ENCODE measurements around the gene KCNMA1. TPM values are rescaled to one million over a fixed set of nuclear protein-coding genes. Genes with fewer than 3 reads are reported as not detected.

The KCNMA1 gene
- total RNA-seq, 2 donors from 2014 or later, result 23.2 to 44.5 TPM

DNA sequence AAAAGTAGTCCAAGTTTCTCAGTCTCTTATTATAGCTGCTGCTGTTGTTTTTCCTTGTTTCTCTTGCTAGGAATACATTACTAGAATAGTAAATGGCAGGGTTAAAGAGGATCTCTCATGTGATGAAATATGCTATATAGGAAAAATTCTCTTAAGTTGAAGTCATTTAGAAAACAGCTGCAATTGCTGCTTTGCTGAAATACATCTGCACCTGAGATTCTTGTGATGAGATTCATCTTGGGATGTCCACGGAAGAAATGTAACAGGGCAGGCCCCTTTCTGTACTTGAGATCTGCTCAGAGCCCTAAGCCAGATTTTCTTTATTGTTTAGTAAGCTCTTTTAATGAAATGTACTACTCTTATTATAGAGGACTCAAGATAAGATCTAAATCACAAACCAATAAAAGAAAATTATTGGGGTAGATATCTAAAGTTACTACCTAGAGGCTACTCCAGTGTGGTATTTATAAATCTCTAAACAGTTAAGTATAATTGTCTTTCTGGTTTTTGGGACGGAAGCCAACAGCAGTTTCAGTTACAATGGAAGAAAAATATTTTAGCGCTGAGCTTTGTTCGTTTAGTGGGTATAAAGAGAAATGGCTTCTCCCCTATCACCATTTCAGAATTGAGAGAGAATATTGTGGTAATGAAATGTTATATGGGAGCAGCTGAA lies 701.5 kb downstream of the KCNMA1 start:
- Histone ChIP-seq H3K27me3 (no peaks in the 10 kb centered on the region), H3K4me3 (no peak overlapping the region), H3K27ac (no peak overlapping the region), H3K4me1 (no peaks in the 10 kb centered on the region), H3K36me3 (no peaks in the 10 kb centered on the region), H3K9me3 (no peaks in the 10 kb centered on the region), H3K9ac (ENCODE audit: low read depth in 2 of 2, low read length in 2 of 2) (no peak overlapping the region)
- TF ChIP-seq, protein P1, sequence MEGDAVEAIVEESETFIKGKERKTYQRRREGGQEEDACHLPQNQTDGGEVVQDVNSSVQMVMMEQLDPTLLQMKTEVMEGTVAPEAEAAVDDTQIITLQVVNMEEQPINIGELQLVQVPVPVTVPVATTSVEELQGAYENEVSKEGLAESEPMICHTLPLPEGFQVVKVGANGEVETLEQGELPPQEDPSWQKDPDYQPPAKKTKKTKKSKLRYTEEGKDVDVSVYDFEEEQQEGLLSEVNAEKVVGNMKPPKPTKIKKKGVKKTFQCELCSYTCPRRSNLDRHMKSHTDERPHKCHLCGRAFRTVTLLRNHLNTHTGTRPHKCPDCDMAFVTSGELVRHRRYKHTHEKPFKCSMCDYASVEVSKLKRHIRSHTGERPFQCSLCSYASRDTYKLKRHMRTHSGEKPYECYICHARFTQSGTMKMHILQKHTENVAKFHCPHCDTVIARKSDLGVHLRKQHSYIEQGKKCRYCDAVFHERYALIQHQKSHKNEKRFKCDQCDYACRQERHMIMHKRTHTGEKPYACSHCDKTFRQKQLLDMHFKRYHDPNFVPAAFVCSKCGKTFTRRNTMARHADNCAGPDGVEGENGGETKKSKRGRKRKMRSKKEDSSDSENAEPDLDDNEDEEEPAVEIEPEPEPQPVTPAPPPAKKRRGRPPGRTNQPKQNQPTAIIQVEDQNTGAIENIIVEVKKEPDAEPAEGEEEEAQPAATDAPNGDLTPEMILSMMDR (IDR thresholded peaks at IDR 0.05), result no peak
- intact Hi-C loops (cut with DNase I), result no loop called here
- no peak for DNase-seq

DNA sequence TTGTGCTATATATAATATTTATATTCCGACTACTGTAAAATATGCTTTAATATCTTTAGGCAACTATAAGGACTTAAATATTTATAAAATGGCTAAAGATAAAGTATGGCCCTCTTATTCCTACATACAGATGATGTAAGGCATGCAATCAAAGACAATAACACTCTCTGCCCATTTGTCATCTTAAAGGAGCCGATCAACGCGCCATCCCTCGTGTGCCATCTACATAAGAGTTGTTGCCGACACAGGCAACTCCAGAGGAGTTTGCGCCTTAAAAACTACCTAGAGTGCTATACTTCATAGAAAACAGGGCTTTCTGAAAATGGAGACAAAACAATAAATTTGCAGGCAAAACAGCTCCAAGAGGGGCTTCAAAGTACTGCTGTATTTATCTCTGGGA lies 709.0 kb downstream of the KCNMA1 start:
- no peak for DNase-seq
- H3K9ac ChIP-seq (ENCODE audit: low read depth in 2 of 2, low read length in 2 of 2), result no peak overlapping the region
- H3K9me3 ChIP-seq, result no peaks in the 10 kb centered on the region
- H3K4me1 ChIP-seq, result no peaks in the 10 kb centered on the region
- TF ChIP-seq, protein P1 (IDR thresholded peaks at IDR 0.05), result no peak
- no peak overlapping the region for H3K27ac ChIP-seq
- intact Hi-C loops (cut with DNase I), result no loop called here
- no peak overlapping the region for H3K4me3 ChIP-seq
- no peaks in the 10 kb centered on the region for H3K36me3 ChIP-seq
- no peaks in the 10 kb centered on the region for H3K27me3 ChIP-seq

DNA sequence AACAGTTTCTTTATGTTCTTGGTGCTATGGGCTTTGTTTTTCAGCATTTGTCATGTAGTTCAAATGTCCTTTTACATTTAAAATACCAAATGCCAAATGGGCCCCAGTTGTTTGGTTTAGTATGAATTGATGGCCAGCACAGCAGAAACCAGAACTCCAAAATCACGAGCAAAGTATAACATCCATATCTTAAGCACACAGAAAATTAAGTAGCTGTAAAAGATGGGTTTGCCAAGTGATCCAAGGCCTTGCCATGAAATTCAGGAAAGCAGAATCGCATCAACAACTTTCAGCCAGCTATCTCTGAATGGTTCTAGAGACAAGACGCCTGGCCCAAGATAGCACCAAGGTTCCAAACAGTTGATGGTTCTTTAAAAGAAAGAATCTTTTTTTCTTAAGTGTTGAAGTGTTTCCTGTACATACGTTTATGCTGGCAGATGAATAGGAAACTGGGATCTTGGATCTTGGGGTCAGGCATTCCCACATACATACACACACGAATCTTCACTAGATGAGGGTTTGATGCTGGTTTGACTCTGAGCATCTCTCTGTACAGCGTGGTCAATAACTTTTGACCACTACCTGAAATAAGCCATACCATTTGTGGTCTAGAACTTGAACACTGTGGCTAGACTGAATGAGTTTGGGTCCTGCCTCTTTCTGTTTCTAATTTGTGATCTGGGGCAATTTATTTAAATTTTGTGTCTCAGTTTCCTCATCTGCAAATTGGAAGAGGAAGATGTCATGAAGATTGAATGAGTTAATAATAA lies 711.8 kb downstream of the KCNMA1 start:
- Histone ChIP-seq H3K27ac (no peak overlapping the region), H3K9me3 (no peaks in the 10 kb centered on the region), H3K4me3 (no peak overlapping the region), H3K9ac (ENCODE audit: low read depth in 2 of 2, low read length in 2 of 2) (no peak overlapping the region), H3K27me3 (no peaks in the 10 kb centered on the region), H3K4me1 (no peaks in the 10 kb centered on the region), H3K36me3 (no peaks in the 10 kb centered on the region)
- TF ChIP-seq, protein P1 (IDR thresholded peaks at IDR 0.05), result no peak
- intact Hi-C loops (cut with DNase I), result no loop called here
- no peak for DNase-seq

DNA sequence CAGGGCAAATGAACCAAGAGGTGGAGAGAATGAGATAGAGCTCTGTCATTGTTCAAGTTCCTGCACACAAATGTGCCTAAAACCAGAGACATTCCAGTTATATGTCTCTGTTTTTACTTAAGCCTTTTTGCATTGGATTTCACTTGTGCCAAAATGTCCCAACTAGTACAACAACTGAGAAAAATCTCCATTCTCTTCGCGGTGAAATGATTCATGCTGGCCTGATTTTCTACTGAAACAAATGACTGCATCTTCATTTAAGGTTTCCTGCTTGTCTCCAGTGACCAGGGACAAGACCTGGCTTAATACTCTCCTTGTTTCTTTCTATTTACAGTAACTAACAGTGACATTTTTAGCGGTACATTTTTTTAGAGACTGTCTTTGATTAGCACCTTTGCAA lies 714.9 kb downstream of the KCNMA1 start:
- intact Hi-C loops (cut with DNase I), result no loop called here
- no peaks in the 10 kb centered on the region for H3K4me1 ChIP-seq
- H3K36me3 ChIP-seq, result no peaks in the 10 kb centered on the region
- TF ChIP-seq, protein P1 (IDR thresholded peaks at IDR 0.05), result no peak
- no peak overlapping the region for H3K27ac ChIP-seq
- H3K9me3 ChIP-seq, result no peaks in the 10 kb centered on the region
- no peak overlapping the region for H3K9ac ChIP-seq (ENCODE audit: low read depth in 2 of 2, low read length in 2 of 2)
- no peaks in the 10 kb centered on the region for H3K27me3 ChIP-seq
- no peak for DNase-seq
- H3K4me3 ChIP-seq, result no peak overlapping the region

DNA sequence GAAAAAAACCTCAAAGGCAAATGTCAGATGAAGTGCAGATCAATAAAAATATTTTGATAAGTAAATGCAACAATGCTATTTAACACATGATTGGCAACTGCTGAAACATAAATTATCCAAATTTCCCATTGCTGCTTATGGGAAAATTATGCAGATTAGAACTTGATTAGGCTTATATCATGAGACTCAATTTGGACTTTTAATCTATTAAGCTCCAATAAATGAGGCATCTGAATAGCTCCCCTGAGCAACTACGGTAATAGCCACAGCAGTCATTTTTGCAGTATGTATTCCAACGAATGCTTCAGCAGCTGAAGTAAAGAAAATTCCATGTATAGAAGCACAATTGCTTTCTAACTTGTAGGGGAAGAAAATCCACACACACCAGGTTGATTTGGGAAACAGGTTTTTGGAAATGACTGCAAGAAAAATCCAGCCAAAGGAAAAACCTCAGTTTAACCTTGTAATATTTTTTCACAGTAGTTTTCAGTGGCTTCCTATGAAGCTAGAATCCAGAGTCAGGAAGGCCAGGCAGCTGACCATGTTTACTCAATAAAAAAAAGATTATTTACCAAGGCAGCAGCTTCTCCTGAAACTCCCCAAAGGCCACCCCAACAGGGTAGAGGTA lies 716.1 kb downstream of the KCNMA1 start:
- no peak for DNase-seq
- Histone ChIP-seq H3K4me3 (no peak overlapping the region), H3K36me3 (no peaks in the 10 kb centered on the region), H3K27ac (no peak overlapping the region), H3K4me1 (no peaks in the 10 kb centered on the region), H3K27me3 (no peaks in the 10 kb centered on the region), H3K9me3 (no peaks in the 10 kb centered on the region), H3K9ac (ENCODE audit: low read depth in 2 of 2, low read length in 2 of 2) (no peak overlapping the region)
- intact Hi-C loops (cut with DNase I), result no loop called here
- TF ChIP-seq, protein P1 (IDR thresholded peaks at IDR 0.05), result no peak
